CD14-positive monocyte (primary cell): Measurements from ENCODE around the gene GLI1. TPM values are rescaled to one million over a fixed set of nuclear protein-coding genes. Genes with fewer than 3 reads are reported as not detected.
A peak's percentile ranks its signal among the peaks of the same experiment; 100 is the strongest.
"Not testable (repeated sequence)": the region's sequence is repeated elsewhere in the genome, so short reads cannot be mapped to it uniquely, and the experiment has no call there.

Experiments
- DNase-seq, 3 donors: peaks; one replicate each; pipeline ENCODE4 v3.0.0-alpha.2; 2011 to 2022
- H2AFZ ChIP-seq: 2 replicates; pipeline ENCODE4 v1.6.0; 2012; ENCODE audit warnings: mild to moderate bottlenecking, low read depth, low read length, inconsistent platforms; ENCODE audit not compliant: insufficient read depth, poor library complexity, severe bottlenecking
- H3K27ac ChIP-seq, 2 donors: 1 replicate in 1 of 2; 2 replicates in 1 of 2; pipeline ENCODE4 v1.5.1; 2012 to 2013; ENCODE audit warnings: low read length in 2 of 2, control low read depth in 1 of 2, inconsistent platforms in 1 of 2, low read depth in 1 of 2, mild to moderate bottlenecking in 1 of 2
- H3K27me3 ChIP-seq, 2 donors: one replicate each; pipeline versions ENCODE4 v1.6.0 to v1.6.1; 2011 to 2013; ENCODE audit warnings: low read length in 2 of 2; ENCODE audit not compliant: control insufficient read depth in 2 of 2, insufficient read depth in 2 of 2
- H3K36me3 ChIP-seq, 2 donors: replicated peaks in 1 of 2; 1 replicate in 1 of 2; 2 replicates in 1 of 2; pipeline versions ENCODE4 v1.5.1 to v1.6.1; 2012 to 2013; ENCODE audit warnings: low read length in 2 of 2, control low read depth in 1 of 2, inconsistent platforms in 1 of 2, mild to moderate bottlenecking in 1 of 2; ENCODE audit not compliant: insufficient read depth in 2 of 2, control insufficient read depth in 1 of 2
- H3K4me1 ChIP-seq, 2 donors: 1 replicate in 1 of 2; 2 replicates in 1 of 2; pipeline versions ENCODE4 v1.5.1 to v1.6.1; 2012 to 2013; ENCODE audit warnings: low read length in 2 of 2, control low read depth in 1 of 2, inconsistent platforms in 1 of 2, mild to moderate bottlenecking in 1 of 2, moderate library complexity in 1 of 2; ENCODE audit not compliant: insufficient read depth in 2 of 2, control insufficient read depth in 1 of 2
- H3K4me2 ChIP-seq: replicated peaks from 2 replicates; pipeline ENCODE3; 2012; ENCODE audit warnings: low read length, moderate library complexity, mild to moderate bottlenecking; ENCODE audit not compliant: poor library complexity, severe bottlenecking; ENCODE audit errors: extremely low read depth
- H3K4me3 ChIP-seq, 3 experiments: fragments of 200-600 bp in 1 of 3; sonication (generic) in 1 of 3; replicated peaks in 1 of 3; 1 replicate in 2 of 3; 2 replicates in 1 of 3; pipeline ENCODE4 v1.5.1; 2011 to 2013; ENCODE audit warnings: low read length in 3 of 3, mild to moderate bottlenecking in 3 of 3, control low read depth in 2 of 3, low read depth in 2 of 3, inconsistent platforms in 1 of 3, moderate library complexity in 1 of 3
- H3K79me2 ChIP-seq: 2 replicates; pipeline ENCODE4 v1.6.0; 2012; ENCODE audit warnings: mild to moderate bottlenecking, control low read depth, inconsistent platforms, low read length, moderate library complexity; ENCODE audit not compliant: insufficient read depth
- H3K9ac ChIP-seq: 2 replicates; pipeline ENCODE4 v1.6.0; 2017; ENCODE audit warnings: low read length, mild to moderate bottlenecking; ENCODE audit not compliant: insufficient read depth, poor library complexity, severe bottlenecking
- H3K9me3 ChIP-seq, 2 donors: replicated peaks in 1 of 2; 1 replicate in 1 of 2; 2 replicates in 1 of 2; pipeline versions ENCODE4 v1.5.1 to v1.6.1; 2012 to 2013; ENCODE audit warnings: low read length in 2 of 2, control low read depth in 1 of 2; ENCODE audit not compliant: control insufficient read depth in 1 of 2, insufficient read depth in 1 of 2
- H4K20me1 ChIP-seq: 2 replicates; pipeline ENCODE4 v1.6.0; 2012; ENCODE audit warnings: mild to moderate bottlenecking, low read length, control low read depth, moderate library complexity; ENCODE audit not compliant: insufficient read depth
- H3K27ac Mint-ChIP-seq, 7 donors: one replicate each; pipeline ENCODE4 v1.8.0; 2020; ENCODE audit warnings: mild to moderate bottlenecking in 7 of 7, mixed read lengths in 7 of 7, moderate library complexity in 6 of 7, inconsistent platforms in 2 of 7
- H3K27me3 Mint-ChIP-seq, 3 donors: one replicate each; pipeline ENCODE4 v1.8.0; 2021 to 2022; ENCODE audit warnings: low read depth in 3 of 3, mild to moderate bottlenecking in 3 of 3, mixed read lengths in 3 of 3, moderate library complexity in 3 of 3, inconsistent platforms in 1 of 3
- H3K36me3 Mint-ChIP-seq, 2 donors: one replicate each; pipeline ENCODE4 v1.8.0; 2020; ENCODE audit warnings: mixed read lengths in 2 of 2, inconsistent platforms in 1 of 2, mild to moderate bottlenecking in 1 of 2
- H3K4me1 Mint-ChIP-seq: one replicate; pipeline ENCODE4 v1.8.0; 2020; ENCODE audit warnings: mild to moderate bottlenecking, mixed read lengths
- H3K4me3 Mint-ChIP-seq, 2 donors: one replicate each; pipeline ENCODE4 v1.8.0; 2020; ENCODE audit warnings: mild to moderate bottlenecking in 2 of 2, mixed read lengths in 2 of 2, moderate library complexity in 1 of 2
- H3K9me3 Mint-ChIP-seq, 7 donors: one replicate each; pipeline ENCODE4 v1.8.0; 2020 to 2022; ENCODE audit warnings: mixed read lengths in 7 of 7, mild to moderate bottlenecking in 6 of 7, moderate library complexity in 6 of 7, inconsistent platforms in 2 of 7
- WGBS: methylation state at CpG from one replicate; pipeline ENCODE4 v1.1.5; 2013; ENCODE audit warnings: missing lambda C conversion rate; ENCODE audit not compliant: insufficient coverage; 5-methylcytosine and 5-hydroxymethylcytosine counted together
- intact Hi-C, 2 donors: fragments of 100-400 bp; cut with micrococcal nuclease; formaldehyde crosslinking; loops; one replicate each; pipeline versions ENCODE4 v1.15.0 to v1.15.1; 2023
- polyA plus RNA-seq, 3 donors: library from polyadenylated mRNA; depleted of rRNA in 1 of 3; unstranded in 2 of 3; stranded (reverse) in 1 of 3; fragments of 300-500 nt in 2 of 3; fragments of >200 nt in 1 of 3; fragmentation: Illumina TruSeq in 2 of 3; gene quantifications; 1 replicate in 2 of 3; 2 replicates in 1 of 3; pipeline ENCODE4 v1.2.3, GENCODE V29; 2012 to 2021
- TF ChIP-seq, protein P1 (sequence below): fragments of 200-600 bp; IDR thresholded peaks from one replicate; pipeline ENCODE4 v1.8.0; 2022; ENCODE audit warnings: antibody characterized with exemption, mild to moderate bottlenecking

Gene GLI1
- polyA plus RNA-seq, 3 donors, result 0.05 TPM; not detected in 2

DNA sequence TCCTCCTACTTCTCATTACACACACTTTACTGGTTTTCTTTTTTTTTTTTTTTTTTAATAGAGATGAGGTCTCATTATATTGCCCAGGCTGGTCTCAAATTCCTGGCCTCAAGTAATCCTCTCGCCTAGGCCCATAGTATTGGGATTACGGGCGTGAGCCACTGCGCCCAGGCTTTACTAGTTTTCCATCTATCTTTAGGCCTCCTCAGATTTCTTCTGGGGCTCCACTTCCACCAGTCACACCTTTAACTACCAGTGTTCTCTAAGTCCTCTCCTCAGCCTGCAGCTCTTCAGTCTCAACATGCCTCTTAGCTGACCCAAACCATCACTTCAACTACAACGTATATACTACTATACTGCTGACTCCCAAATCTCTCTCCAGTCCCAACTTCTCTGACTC lies 39.1 kb upstream of the GLI1 start:
- H3K36me3 ChIP-seq, result peaks cover 26 to 55% of the 10 kb centered on the region in 2 donors

GRCh38 chr12:57426948-57427347 lies 32.6 kb upstream of the GLI1 start:
- 100% methylated on average over 5 of the region's 10 CpGs for WGBS
- H3K4me3 Mint-ChIP-seq, H3K27me3 Mint-ChIP-seq, intact Hi-C loops, H3K9ac ChIP-seq, DNase-seq, H3K9me3 ChIP-seq, H3K4me2 ChIP-seq, H2AFZ ChIP-seq, H3K9me3 Mint-ChIP-seq, H3K27me3 ChIP-seq, H3K4me3 ChIP-seq: not testable (repeated sequence)
- peak overlapping the region in 1 of 2 donors; percentile 37 for H3K27ac ChIP-seq
- peaks cover 69% of the 10 kb centered on the region for H3K79me2 ChIP-seq
- H3K4me1 Mint-ChIP-seq, result peaks cover 23% of the 10 kb centered on the region
- peak overlapping the region in 2 of 7 donors; percentile 42 for H3K27ac Mint-ChIP-seq
- peaks cover 22 to 41% of the 10 kb centered on the region in 2 donors for H3K36me3 Mint-ChIP-seq
- H4K20me1 ChIP-seq, result peaks cover 12% of the 10 kb centered on the region
- H3K36me3 ChIP-seq, result peaks cover 13 to 27% of the 10 kb centered on the region in 2 donors
- H3K4me1 ChIP-seq, result peaks cover 15 to 21% of the 10 kb centered on the region in 2 donors

More for the DNA sequence above, 39.1 kb upstream of the GLI1 start:
- Histone ChIP-seq H3K9ac (no peak overlapping the region), H3K27ac (no peak overlapping the region), H3K4me2 (no peak overlapping the region), H3K79me2 (peaks cover 78% of the 10 kb centered on the region), H3K4me3 (no peak overlapping the region), H3K27me3 (no peaks in the 10 kb centered on the region), H3K9me3 (no peaks in the 10 kb centered on the region), H4K20me1 (peaks cover 72% of the 10 kb centered on the region), H3K4me1 (no peaks in the 10 kb centered on the region), H2AFZ (no peak overlapping the region)
- TF ChIP-seq, protein P1, sequence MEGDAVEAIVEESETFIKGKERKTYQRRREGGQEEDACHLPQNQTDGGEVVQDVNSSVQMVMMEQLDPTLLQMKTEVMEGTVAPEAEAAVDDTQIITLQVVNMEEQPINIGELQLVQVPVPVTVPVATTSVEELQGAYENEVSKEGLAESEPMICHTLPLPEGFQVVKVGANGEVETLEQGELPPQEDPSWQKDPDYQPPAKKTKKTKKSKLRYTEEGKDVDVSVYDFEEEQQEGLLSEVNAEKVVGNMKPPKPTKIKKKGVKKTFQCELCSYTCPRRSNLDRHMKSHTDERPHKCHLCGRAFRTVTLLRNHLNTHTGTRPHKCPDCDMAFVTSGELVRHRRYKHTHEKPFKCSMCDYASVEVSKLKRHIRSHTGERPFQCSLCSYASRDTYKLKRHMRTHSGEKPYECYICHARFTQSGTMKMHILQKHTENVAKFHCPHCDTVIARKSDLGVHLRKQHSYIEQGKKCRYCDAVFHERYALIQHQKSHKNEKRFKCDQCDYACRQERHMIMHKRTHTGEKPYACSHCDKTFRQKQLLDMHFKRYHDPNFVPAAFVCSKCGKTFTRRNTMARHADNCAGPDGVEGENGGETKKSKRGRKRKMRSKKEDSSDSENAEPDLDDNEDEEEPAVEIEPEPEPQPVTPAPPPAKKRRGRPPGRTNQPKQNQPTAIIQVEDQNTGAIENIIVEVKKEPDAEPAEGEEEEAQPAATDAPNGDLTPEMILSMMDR, result no peak
- H3K4me3 Mint-ChIP-seq, result no peak overlapping the region
- peaks cover 10% of the 10 kb centered on the region for H3K4me1 Mint-ChIP-seq
- peaks cover 0 to 2% (median 0%) of the 10 kb centered on the region in 7 donors for H3K9me3 Mint-ChIP-seq
- H3K36me3 Mint-ChIP-seq, result peaks cover 39 to 62% of the 10 kb centered on the region in 2 donors
- no peaks in the 10 kb centered on the region for H3K27me3 Mint-ChIP-seq
- H3K27ac Mint-ChIP-seq, result peak overlapping the region in 3 of 7 donors; percentile 0 to 39 (median 1)
- intact Hi-C loops, result no loop called here
- 98% methylated on average over 5 of the region's 5 CpGs for WGBS
- no peak for DNase-seq
